HUES48 (cell line): ENCODE measurements around the gene LMAN2L.

Experiments
- H3K27ac ChIP-seq: one replicate; pipeline ENCODE4 v1.7.0; 2013; ENCODE audit warnings: low read depth, low read length, inconsistent platforms
- H3K27me3 ChIP-seq: 2 replicates; pipeline ENCODE4 v1.6.1; 2013; ENCODE audit warnings: mild to moderate bottlenecking, low read length; ENCODE audit not compliant: control insufficient read depth, insufficient read depth
- H3K36me3 ChIP-seq: 2 replicates; pipeline ENCODE4 v1.6.1; 2013; ENCODE audit warnings: low read length; ENCODE audit not compliant: control insufficient read depth, insufficient read depth
- H3K4me1 ChIP-seq: 2 replicates; pipeline ENCODE4 v1.6.1; 2013; ENCODE audit warnings: mild to moderate bottlenecking, low read length; ENCODE audit not compliant: control insufficient read depth, insufficient read depth
- H3K4me3 ChIP-seq: 2 replicates; pipeline ENCODE4 v1.5.1; 2013; ENCODE audit warnings: mild to moderate bottlenecking, low read depth, low read length
- H3K9ac ChIP-seq: 2 replicates; pipeline ENCODE4 v1.6.1; 2013; ENCODE audit warnings: mild to moderate bottlenecking, low read depth, low read length, moderate library complexity
- H3K9me3 ChIP-seq: 2 replicates; pipeline ENCODE4 v1.6.1; 2013; ENCODE audit warnings: low read length; ENCODE audit not compliant: control insufficient read depth, insufficient read depth

Gene LMAN2L

DNA sequence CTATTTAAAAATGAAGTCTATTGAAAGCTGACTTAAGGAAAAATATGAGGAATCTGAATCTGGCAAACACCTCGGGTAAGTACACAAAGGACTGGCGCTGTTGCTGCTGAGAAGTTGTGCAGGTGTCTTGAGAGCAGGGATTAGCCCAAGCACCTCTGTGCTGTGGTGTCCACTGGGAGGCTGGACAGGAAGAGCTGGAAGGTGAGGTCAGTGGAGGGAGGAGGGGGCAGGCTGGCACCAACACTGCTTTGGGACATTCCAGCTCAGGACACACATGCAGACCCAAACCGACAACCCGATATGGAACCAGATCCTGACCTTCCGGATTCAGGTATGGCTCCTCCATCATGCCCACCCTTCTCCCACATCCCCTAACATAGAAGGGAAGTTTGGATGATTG lies 76.7 kb downstream of the LMAN2L start:
- Histone ChIP-seq H3K9ac (no peak overlapping the region), H3K27ac (no peak overlapping the region), H3K9me3 (no peaks in the 10 kb centered on the region), H3K36me3 (no peaks in the 10 kb centered on the region), H3K27me3 (no peaks in the 10 kb centered on the region), H3K4me3 (no peak overlapping the region), H3K4me1 (no peaks in the 10 kb centered on the region)

DNA sequence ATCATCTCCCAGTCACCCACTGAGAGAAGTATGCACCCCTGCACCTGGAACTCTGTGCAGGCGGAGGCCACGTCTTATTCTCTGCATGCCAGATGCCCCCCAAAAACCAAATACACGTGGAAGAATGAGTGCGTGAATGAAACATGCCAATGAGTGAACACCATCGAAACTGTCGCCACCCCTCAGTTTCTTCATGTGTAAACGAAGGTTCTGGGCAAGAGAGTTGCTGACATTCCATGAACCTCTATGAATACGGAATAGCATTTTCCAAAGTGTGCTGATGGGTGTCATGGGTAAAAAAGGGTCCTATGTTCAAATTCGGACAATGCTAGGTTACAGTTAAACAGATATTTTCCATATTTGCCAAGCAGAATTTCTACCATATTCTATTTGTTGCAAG lies 77.5 kb downstream of the LMAN2L start:
- Histone ChIP-seq H3K9ac (no peak overlapping the region), H3K27me3 (no peaks in the 10 kb centered on the region), H3K27ac (no peak overlapping the region), H3K4me1 (no peaks in the 10 kb centered on the region), H3K4me3 (no peak overlapping the region), H3K9me3 (no peaks in the 10 kb centered on the region), H3K36me3 (no peaks in the 10 kb centered on the region)

DNA sequence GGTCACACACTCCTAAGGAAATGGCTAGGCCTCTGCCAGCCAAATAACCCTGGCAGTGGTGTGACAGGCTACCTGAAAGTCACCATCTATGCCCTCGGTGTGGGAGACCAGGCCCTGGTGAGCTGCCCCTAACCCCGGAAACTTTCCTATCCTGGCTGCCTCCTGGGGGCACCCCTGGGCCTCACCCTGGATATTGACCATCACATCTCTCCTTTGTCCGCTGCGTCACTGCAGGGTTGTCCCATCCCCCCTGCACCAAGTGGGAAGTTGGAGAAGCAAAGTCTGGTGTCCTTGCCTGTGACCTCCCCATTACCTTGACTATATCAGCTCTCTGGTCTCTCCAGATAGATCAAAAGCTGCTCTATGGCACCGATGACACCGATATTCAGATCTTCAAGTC lies 78.5 kb downstream of the LMAN2L start:
- H3K27me3 ChIP-seq: no peaks in the 10 kb centered on the region
- H3K4me1 ChIP-seq: peaks cover 4% of the 10 kb centered on the region; the same call in 1 of the 2 replicates
- H3K36me3 ChIP-seq: no peaks in the 10 kb centered on the region
- no peak overlapping the region for H3K27ac ChIP-seq
- no peak overlapping the region for H3K4me3 ChIP-seq
- H3K9me3 ChIP-seq: no peaks in the 10 kb centered on the region
- no peak overlapping the region for H3K9ac ChIP-seq

DNA sequence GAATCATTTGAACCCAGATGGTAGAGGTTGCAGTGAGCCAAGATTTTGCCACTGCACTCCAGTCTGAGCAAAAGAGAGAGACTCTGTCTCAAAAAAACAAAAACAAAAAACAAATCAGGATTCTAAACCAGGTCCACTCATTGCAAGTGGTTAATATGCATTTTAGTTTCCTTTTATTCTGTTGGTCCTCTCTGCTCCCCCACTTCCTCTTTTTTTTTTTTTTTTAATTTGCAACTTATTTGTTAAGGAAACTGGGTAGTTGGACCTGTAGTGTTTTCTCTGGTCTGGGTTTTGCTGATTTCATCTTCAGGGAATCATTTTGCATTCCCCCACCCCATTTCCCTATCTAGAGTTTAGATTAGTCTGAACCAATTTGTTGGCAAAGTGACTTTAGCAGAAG lies 83.3 kb downstream of the LMAN2L start:
- Histone ChIP-seq H3K4me3 (no peak overlapping the region), H3K9me3 (no peaks in the 10 kb centered on the region), H3K4me1 (peaks cover 4% of the 10 kb centered on the region; the same call in 1 of the 2 replicates), H3K36me3 (no peaks in the 10 kb centered on the region), H3K9ac (no peak overlapping the region), H3K27ac (no peak overlapping the region), H3K27me3 (no peaks in the 10 kb centered on the region)
